ENCODE results near the gene C6orf132.

DNA sequence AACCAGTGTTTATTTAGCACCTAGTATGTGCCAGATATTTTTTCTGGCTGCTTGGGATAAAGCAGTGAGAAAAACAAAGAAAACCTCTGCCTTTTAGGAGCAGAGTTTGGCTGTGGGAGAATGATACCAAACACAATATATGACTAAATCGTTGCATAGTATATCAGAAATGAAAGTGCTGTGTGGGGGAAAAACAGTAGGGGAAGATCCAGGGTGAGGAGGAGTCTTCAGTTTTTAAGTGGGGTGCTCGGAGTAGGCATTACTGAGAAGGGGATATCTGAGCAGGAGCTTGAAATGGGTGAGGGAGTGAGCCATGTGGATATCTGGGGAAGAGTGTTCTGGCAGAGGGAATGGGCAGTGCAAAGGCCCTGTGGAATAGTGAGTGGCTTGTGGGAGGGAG, 69.1 kb downstream of the C6orf132 start:
- TF ChIP-seq, protein P1, sequence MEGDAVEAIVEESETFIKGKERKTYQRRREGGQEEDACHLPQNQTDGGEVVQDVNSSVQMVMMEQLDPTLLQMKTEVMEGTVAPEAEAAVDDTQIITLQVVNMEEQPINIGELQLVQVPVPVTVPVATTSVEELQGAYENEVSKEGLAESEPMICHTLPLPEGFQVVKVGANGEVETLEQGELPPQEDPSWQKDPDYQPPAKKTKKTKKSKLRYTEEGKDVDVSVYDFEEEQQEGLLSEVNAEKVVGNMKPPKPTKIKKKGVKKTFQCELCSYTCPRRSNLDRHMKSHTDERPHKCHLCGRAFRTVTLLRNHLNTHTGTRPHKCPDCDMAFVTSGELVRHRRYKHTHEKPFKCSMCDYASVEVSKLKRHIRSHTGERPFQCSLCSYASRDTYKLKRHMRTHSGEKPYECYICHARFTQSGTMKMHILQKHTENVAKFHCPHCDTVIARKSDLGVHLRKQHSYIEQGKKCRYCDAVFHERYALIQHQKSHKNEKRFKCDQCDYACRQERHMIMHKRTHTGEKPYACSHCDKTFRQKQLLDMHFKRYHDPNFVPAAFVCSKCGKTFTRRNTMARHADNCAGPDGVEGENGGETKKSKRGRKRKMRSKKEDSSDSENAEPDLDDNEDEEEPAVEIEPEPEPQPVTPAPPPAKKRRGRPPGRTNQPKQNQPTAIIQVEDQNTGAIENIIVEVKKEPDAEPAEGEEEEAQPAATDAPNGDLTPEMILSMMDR (IDR thresholded peaks at IDR 0.05) = no peak
- no peak for TF ChIP-seq POLR2A (IDR thresholded peaks at IDR 0.05)

Measured in body of pancreas (tissue), 4 donors.